Activated CD4-positive, alpha-beta T cell treated with anti-CD3 and anti-CD28 coated beads for 36 hours (primary cell): ENCODE data around the gene SERPINF2. TPM values are rescaled to one million over a fixed set of nuclear protein-coding genes. Genes with fewer than 3 reads are reported as not detected.
"Not testable (repeated sequence)": the region's sequence is repeated elsewhere in the genome, so short reads cannot be mapped to it uniquely, and the experiment has no call there.

ENCODE experiments used
- ATAC-seq: fragments of 200-7000 bp; cut with Tn5 transposase; one replicate; pipeline ENCODE4 v1.10.0; 2021; ENCODE audit warnings: mild to moderate bottlenecking, moderate library complexity
- CTCF ChIA-PET: fragments of 350-600 bp; sonication (Branson Sonifier 250); formaldehyde crosslinking; loops from one replicate; lab custom pipeline; 2021; ENCODE audit warnings: antibody characterized with exemption; lab: Charles Lee
- POLR2A ChIA-PET: fragments of 350-600 bp; sonication (Branson Sonifier 250); formaldehyde crosslinking; loops from one replicate; lab custom pipeline; 2021; ENCODE audit warnings: antibody characterized with exemption, inconsistent platforms; lab: Charles Lee
- DNase-seq: peaks from one replicate; pipeline ENCODE4 v3.0.0-alpha.2; 2020
- H3K27ac Mint-ChIP-seq: one replicate; pipeline ENCODE4 v1.8.0; 2021; ENCODE audit warnings: mixed read lengths
- H3K27me3 Mint-ChIP-seq: one replicate; pipeline ENCODE4 v1.8.0; 2021; ENCODE audit warnings: mixed read lengths
- H3K36me3 Mint-ChIP-seq: one replicate; pipeline ENCODE4 v1.8.0; 2021; ENCODE audit warnings: low read depth, mixed read lengths
- H3K4me1 Mint-ChIP-seq: one replicate; pipeline ENCODE4 v1.8.0; 2021; ENCODE audit warnings: mixed read lengths
- H3K4me3 Mint-ChIP-seq: one replicate; pipeline ENCODE4 v1.8.0; 2021; ENCODE audit warnings: mild to moderate bottlenecking, moderate library complexity, mixed read lengths
- H3K9me3 Mint-ChIP-seq: one replicate; pipeline ENCODE4 v1.8.0; 2021; ENCODE audit warnings: low read depth, mixed read lengths
- intact Hi-C, 2 experiments: fragments of 100-400 bp; cut with DNase I in 1 of 2; cut with micrococcal nuclease in 1 of 2; formaldehyde crosslinking; loops; one replicate each; pipeline versions ENCODE4 v1.14.2 to v1.15.1; 2022 to 2024; cut with DNase I, micrococcal nuclease
- total RNA-seq, 2 experiments: library from RNA; stranded (reverse); gene quantifications; one replicate each; pipeline ENCODE4 v1.2.3, GENCODE V29; 2021

SERPINF2 gene
- total RNA-seq, 2 experiments from 2014 or later = 0.12 TPM; not detected in 1

DNA sequence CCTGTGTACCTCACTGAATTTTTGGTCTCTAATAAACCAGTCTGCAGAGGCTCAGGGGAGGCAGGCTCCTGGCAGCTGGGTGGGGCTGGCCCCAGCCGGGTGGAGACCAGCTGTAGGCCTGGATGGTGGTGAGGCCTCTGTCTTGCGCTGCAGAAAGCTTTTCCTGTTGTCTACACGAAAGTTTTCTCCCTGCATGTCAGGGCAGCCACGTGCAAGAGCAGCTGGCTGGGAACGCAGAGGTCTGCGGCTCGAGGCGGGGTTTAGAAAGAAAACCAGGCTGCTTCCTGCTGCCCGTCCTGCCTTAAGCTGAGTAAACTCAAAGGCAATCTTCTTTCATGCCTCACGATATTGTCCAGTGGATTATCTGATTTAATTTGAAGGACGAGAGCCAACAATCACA is 21.6 kb downstream of the SERPINF2 start:
- POLR2A ChIA-PET = interaction anchor here (0.6 to 0.7 kb wide), 4 partner anchors 9 to 141 kb away, joined by 3 to 4 read pairs (median 3); no protein-coding TSS in a partner anchor
- Mint-ChIP-seq H3K9me3 (no peaks in the 10 kb centered on the region), H3K27ac (peak overlapping the region; percentile 78), H3K4me1 (peaks cover 36% of the 10 kb centered on the region), H3K4me3 (peak overlapping the region; percentile 5), H3K36me3 (no peaks in the 10 kb centered on the region), H3K27me3 (no peaks in the 10 kb centered on the region)
- ATAC-seq = peak; percentile 75
- intact Hi-C loops = loop anchor here in 1 of 2 experiments (5.0 kb wide), 1 partner anchor 42 kb away; the partner anchor contains the start of gene WDR81
- peak; percentile 65 for DNase-seq
- CTCF ChIA-PET = interaction anchor here (1.2 to 2.7 kb wide), 3 partner anchors 9 to 48 kb away, joined by 4 to 9 read pairs (median 6); no protein-coding TSS in a partner anchor

DNA sequence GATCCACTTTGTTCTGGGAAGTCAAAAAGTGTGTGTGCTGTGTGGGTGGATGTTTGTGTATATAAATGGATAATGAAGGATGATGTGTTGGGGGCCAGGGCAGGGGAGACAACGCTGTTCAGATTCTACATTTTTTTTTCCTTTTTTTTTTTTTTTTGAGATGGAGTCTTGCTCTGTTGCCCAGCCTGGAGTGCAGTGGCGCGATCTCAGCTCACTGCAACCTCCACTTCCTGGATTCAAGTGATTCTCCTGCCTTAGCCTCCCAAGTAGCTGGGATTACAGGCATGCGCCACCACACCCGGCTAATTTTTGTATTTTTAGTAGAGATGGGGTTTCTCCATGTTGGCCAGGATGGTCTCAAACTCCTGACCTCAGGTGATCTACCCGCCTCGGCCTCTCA is 22.0 kb downstream of the SERPINF2 start:
- H3K27ac Mint-ChIP-seq = peak overlapping the region; percentile 78
- ChIA-PET POLR2A (interaction anchor here (0.6 to 0.7 kb wide), 2 partner anchors 141 to 450 kb away, joined by 3 to 6 read pairs; no protein-coding TSS in a partner anchor), CTCF (interaction anchor here (1.2 to 2.7 kb wide), 3 partner anchors 9 to 48 kb away, joined by 4 to 9 read pairs (median 6); no protein-coding TSS in a partner anchor)
- intact Hi-C loops = loop anchor here in 1 of 2 experiments (5.0 kb wide), 1 partner anchor 42 kb away; the partner anchor contains the start of gene WDR81
- not testable (repeated sequence) for H3K9me3 Mint-ChIP-seq, H3K4me3 Mint-ChIP-seq, H3K36me3 Mint-ChIP-seq, ATAC-seq, H3K27me3 Mint-ChIP-seq, DNase-seq
- peaks cover 41% of the 10 kb centered on the region for H3K4me1 Mint-ChIP-seq

GRCh38 chr17:1765576-1765975 is 22.9 kb downstream of the SERPINF2 start:
- Mint-ChIP-seq H3K27ac (no peak overlapping the region), H3K27me3 (no peaks in the 10 kb centered on the region), H3K9me3 (no peaks in the 10 kb centered on the region), H3K4me1 (peaks cover 46% of the 10 kb centered on the region), H3K4me3 (no peak overlapping the region), H3K36me3 (no peaks in the 10 kb centered on the region)
- ChIA-PET CTCF (interaction anchor here (1.0 to 2.7 kb wide), 2 partner anchors 9 to 44 kb away, joined by 3 to 9 read pairs; no protein-coding TSS in a partner anchor), POLR2A (interaction anchor here (0.9 kb wide), 1 partner anchor 15 kb away, joined by 3 read pairs; no protein-coding TSS in a partner anchor)
- ATAC-seq = no peak
- no peak for DNase-seq
- intact Hi-C loops = no loop called here

DNA sequence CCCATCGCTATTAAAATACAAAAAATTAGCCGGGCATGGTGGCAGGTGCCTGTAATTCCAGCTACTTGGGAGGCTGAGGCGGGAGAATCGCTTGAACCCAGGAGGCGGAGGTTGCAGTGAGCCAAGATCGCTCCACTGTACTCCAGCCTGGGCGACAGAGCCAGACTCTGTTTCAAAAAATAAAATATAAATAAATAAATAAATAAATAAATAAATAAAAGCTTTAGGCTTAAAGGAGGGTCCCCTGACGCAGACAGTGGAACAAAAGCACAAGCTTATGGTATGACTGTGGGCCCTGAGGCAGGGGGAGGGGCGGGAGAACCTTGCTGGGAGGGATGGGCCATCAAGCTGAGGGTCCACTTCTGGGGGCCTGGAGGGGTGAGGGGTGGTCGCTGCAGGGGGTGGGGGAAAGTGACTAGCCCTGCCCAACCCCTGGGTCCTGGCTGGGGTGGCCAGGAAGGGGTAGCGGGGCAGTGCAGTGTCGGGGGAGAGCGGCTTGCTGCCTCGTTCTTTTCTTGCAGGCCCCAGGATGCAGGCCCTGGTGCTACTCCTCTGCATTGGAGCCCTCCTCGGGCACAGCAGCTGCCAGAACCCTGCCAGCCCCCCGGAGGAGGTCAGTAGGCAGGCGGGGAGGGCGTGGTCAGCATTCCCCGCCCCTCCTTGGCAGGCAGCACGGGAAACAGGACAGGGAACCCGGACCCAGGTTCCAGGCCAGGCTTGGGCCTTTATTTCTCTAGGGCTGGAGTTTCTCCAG is 23.9 kb downstream of the SERPINF2 start:
- Mint-ChIP-seq H3K9me3 (no peaks in the 10 kb centered on the region), H3K27ac (no peak overlapping the region), H3K4me3 (no peak overlapping the region), H3K4me1 (peaks cover 44% of the 10 kb centered on the region), H3K27me3 (no peaks in the 10 kb centered on the region), H3K36me3 (no peaks in the 10 kb centered on the region)
- intact Hi-C loops = no loop called here
- DNase-seq (no peak), ATAC-seq (no peak)
- ChIA-PET CTCF (interaction anchor here (0.5 to 2.7 kb wide), 4 partner anchors 8 to 86 kb away, joined by 3 to 9 read pairs (median 3); no protein-coding TSS in a partner anchor), POLR2A (interaction anchor here (0.9 kb wide), 1 partner anchor 14 kb away, joined by 3 read pairs; no protein-coding TSS in a partner anchor)

DNA sequence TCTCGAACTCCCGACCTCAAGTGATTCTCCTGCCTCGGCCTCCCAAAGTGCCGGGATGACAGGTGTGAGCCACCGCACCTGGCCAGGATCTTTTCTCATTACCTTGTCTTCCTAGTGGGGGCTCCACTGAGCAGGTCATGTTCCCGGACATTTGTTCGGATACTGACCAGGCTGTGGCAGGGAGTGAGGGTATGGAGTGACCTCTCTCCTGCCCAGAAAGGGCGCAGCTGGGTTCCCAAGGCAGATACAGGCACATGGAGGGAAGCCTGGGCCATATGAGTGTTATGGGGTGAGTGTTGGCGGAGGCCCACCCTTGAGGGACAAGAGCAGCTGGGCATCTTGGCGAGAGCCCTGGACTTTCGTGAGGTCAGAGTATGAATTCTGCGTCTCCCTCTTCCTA is 24.7 kb downstream of the SERPINF2 start:
- ChIA-PET CTCF (no interaction called here), POLR2A (no interaction called here)
- DNase-seq (no peak), ATAC-seq (no peak)
- no peak overlapping the region for H3K27ac Mint-ChIP-seq
- no peaks in the 10 kb centered on the region for H3K36me3 Mint-ChIP-seq
- intact Hi-C loops = no loop called here
- no peak overlapping the region for H3K4me3 Mint-ChIP-seq
- H3K27me3 Mint-ChIP-seq = no peaks in the 10 kb centered on the region
- H3K4me1 Mint-ChIP-seq = peaks cover 36% of the 10 kb centered on the region
- no peaks in the 10 kb centered on the region for H3K9me3 Mint-ChIP-seq

DNA sequence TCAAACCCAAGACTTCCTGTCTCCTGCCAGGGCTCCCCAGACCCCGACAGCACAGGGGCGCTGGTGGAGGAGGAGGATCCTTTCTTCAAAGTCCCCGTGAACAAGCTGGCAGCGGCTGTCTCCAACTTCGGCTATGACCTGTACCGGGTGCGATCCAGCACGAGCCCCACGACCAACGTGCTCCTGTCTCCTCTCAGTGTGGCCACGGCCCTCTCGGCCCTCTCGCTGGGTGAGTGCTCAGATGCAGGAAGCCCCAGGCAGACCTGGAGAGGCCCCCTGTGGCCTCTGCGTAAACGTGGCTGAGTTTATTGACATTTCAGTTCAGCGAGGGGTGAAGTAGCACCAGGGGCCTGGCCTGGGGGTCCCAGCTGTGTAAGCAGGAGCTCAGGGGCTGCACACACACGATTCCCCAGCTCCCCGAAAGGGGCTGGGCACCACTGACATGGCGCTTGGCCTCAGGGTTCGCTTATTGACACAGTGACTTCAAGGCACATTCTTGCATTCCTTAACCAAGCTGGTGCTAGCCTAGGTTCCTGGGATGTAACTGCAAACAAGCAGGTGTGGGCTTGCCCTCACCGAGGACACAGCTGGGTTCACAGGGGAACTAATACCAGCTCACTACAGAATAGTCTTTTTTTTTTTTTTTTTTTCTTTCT is 27.3 kb downstream of the SERPINF2 start:
- Mint-ChIP-seq H3K9me3 (no peaks in the 10 kb centered on the region), H3K4me3 (peak overlapping the region; percentile 8), H3K27ac (peak overlapping the region; percentile 19), H3K36me3 (peaks cover 1% of the 10 kb centered on the region), H3K27me3 (no peaks in the 10 kb centered on the region), H3K4me1 (peaks cover 16% of the 10 kb centered on the region)
- ChIA-PET CTCF (interaction anchor here (0.6 to 1.5 kb wide), 3 partner anchors 9 to 578 kb away, joined by 3 to 5 read pairs (median 4); no protein-coding TSS in a partner anchor), POLR2A (interaction anchor here (0.5 to 1.1 kb wide), 3 partner anchors 16 to 122 kb away, joined by 3 to 5 read pairs (median 5); no protein-coding TSS in a partner anchor)
- ATAC-seq (peak; percentile 53), DNase-seq (peak; percentile 27)
- intact Hi-C loops = no loop called here

GRCh38 chr17:1773000-1773695 is 30.5 kb downstream of the SERPINF2 start:
- POLR2A ChIA-PET = not testable (repeated sequence)

DNA sequence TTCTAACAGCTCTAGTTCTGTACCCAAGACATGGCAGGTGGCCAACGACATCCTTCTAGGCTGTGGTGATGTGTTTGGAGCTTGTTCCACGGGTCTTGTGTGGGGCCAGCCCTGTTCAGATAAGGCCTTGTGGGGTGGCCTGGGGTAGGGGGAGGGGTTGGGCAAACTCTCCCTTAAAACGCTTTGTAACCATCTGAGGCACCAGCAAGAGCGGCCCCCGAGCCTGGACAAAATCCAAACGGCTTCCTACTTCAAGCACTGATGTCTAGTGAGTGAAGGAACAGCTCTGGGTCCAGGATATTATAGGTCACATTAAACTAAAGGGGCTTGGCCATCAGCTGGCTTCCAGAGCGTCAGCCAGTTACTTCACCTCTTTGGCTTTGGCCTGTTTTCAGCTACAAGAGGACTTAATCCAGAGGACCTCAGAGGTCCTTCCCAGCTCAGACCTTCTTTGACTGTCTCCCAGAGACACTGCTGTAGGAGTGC is 31.1 kb downstream of the SERPINF2 start:
- Mint-ChIP-seq H3K27ac (peak overlapping the region; percentile 42), H3K36me3 (peaks cover 3% of the 10 kb centered on the region), H3K4me3 (no peak overlapping the region), H3K4me1 (peaks cover 14% of the 10 kb centered on the region), H3K9me3 (no peaks in the 10 kb centered on the region), H3K27me3 (no peaks in the 10 kb centered on the region)
- intact Hi-C loops = no loop called here
- POLR2A ChIA-PET = no interaction called here
- CTCF ChIA-PET = interaction anchor here (0.7 to 2.6 kb wide), 5 partner anchors 8 to 53 kb away, joined by 3 to 10 read pairs (median 5); no protein-coding TSS in a partner anchor
- DNase-seq (no peak), ATAC-seq (no peak)

More at GRCh38 chr17:1773000-1773695, 30.5 kb downstream of the SERPINF2 start:
- H3K9me3 Mint-ChIP-seq, H3K4me3 Mint-ChIP-seq, DNase-seq, intact Hi-C loops, H3K27me3 Mint-ChIP-seq, H3K36me3 Mint-ChIP-seq: not testable (repeated sequence)
- H3K27ac Mint-ChIP-seq = peak overlapping the region; percentile 42
- ATAC-seq = peak; percentile 51
- CTCF ChIA-PET = interaction anchor here (0.7 to 2.6 kb wide), 5 partner anchors 9 to 52 kb away, joined by 4 to 10 read pairs (median 5); no protein-coding TSS in a partner anchor
- H3K4me1 Mint-ChIP-seq = peaks cover 14% of the 10 kb centered on the region

DNA sequence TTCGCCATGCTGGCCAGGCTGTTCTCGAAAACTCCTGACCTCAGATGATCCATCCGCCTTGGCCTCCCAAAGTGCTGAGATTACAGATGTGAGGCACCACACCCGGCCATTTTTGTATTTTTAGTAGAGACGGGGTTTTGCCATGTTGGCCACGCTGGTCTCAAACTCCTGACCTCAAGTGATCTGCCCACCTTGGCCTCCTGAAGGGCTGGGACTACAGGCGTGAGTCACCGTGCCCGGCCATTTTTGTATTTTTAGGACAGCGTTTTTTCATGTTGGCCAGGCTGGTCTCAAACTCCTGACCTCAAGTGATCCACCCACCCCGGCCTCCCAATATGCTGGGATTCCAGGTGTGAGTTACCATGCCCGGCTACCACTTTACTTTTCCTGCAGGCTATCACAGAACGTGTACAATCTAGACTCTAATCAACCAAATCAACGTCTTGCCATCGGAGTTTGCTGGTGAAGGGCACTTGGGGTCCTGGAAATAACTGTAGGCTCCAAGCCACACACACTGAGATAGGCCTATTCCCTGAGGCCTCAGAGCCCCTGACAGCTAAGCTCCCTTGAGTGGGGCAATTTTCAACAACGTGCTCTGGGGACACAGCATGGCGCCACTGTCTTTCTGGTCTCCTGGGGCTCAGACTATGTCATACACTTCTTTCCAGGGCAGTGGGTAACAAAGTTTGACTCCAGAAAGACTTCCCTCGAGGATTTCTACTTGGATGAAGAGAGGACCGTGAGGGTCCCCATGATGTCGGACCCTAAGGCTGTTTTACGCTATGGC is 31.9 kb downstream of the SERPINF2 start:
- Mint-ChIP-seq H3K9me3 (no peaks in the 10 kb centered on the region), H3K27ac (no peak overlapping the region), H3K4me1 (peaks cover 10% of the 10 kb centered on the region), H3K4me3 (no peak overlapping the region), H3K36me3 (peaks cover 3% of the 10 kb centered on the region), H3K27me3 (no peaks in the 10 kb centered on the region)
- no peak for ATAC-seq
- POLR2A ChIA-PET = no interaction called here
- intact Hi-C loops = no loop called here
- CTCF ChIA-PET = interaction anchor here (1.2 to 1.3 kb wide), 3 partner anchors 8 to 15 kb away, joined by 3 to 5 read pairs (median 5); no protein-coding TSS in a partner anchor
- no peak for DNase-seq

DNA sequence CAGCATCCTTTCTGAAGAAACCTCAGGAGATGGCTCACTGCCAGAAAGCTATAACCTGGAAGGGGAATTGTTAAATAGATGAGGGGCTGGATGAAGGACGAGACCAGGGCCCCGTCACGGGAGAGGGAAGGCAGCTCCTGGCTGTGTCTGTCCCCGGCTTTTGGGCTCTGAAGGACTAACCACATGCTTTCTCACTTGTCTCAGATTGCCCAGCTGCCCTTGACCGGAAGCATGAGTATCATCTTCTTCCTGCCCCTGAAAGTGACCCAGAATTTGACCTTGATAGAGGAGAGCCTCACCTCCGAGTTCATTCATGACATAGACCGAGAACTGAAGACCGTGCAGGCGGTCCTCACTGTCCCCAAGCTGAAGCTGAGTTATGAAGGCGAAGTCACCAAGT is 33.7 kb downstream of the SERPINF2 start:
- H3K9me3 Mint-ChIP-seq = no peaks in the 10 kb centered on the region
- DNase-seq = no peak
- H3K27me3 Mint-ChIP-seq = no peaks in the 10 kb centered on the region

More for the DNA sequence above, 33.7 kb downstream of the SERPINF2 start:
- H3K4me1 Mint-ChIP-seq = peaks cover 3% of the 10 kb centered on the region
- no peak overlapping the region for H3K27ac Mint-ChIP-seq
- peaks cover 8% of the 10 kb centered on the region for H3K36me3 Mint-ChIP-seq
- ChIA-PET CTCF (interaction anchor here (1.5 kb wide), 1 partner anchor 56 kb away, joined by 4 read pairs; no protein-coding TSS in a partner anchor), POLR2A (interaction anchor here (1.4 kb wide), 1 partner anchor 14 kb away, joined by 3 read pairs; no protein-coding TSS in a partner anchor)
- ATAC-seq = no peak
- no peak overlapping the region for H3K4me3 Mint-ChIP-seq
- intact Hi-C loops = no loop called here
